NCI-H82 treated with DMSO at 0.1 percent for 48 hours (cell line): ENCODE data around the gene NAGPA.
"Not testable (repeated sequence)": the region's sequence is repeated elsewhere in the genome, so short reads cannot be mapped to it uniquely, and the experiment has no call there.

Experiments
- DNase-seq: peaks from one replicate; lab custom pipeline; 2025; ENCODE audit not compliant: unreplicated experiment; lab: John Stamatoyannopoulos, UW

NAGPA gene

DNA sequence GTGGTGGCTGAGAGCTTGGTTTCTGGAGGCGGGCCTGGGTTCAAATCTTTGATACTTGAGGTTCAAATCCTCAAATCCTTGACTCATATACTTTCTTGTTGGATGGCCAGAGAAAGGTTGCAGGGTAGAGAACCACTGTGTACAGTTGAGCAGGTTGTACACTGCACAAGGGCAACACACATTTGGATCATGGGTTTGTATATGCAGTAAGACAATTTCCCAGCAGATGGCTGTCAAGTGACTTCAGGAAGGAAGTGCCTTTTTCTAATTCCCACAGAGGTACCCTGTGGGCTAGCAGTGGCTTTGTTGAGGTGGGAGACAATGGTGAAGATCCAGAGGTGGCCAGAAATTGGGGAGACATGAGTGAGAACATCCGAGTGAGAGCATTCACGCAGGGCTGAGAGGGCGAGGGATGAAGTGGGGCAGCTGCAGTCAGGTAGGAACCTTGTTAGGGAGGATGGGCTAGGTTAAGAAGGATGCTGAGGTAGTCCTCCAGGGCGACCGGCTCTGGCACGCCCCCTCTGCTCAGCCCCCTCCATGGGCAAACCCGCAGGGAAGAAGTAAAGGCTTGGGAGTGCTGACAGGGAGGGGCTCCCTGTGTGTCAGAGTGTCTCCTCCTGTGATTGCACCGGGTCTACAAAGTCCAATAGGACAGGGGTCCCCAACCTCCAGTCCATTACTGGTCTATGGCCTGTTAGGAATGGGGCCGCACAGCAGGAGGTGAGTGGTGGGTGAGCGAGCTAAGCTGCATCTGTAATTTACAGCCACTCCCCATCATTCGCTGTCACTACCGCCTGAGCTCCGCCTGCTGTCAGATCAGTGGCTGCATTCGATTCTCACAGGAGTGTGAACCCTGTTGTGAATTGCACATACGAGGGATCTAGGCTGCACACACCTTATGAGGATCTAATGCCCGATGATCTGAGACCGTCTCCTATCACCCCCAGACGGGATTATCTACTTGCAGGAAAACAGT lies 29.3 kb upstream of the NAGPA start:
- DNase-seq: no peak

DNA sequence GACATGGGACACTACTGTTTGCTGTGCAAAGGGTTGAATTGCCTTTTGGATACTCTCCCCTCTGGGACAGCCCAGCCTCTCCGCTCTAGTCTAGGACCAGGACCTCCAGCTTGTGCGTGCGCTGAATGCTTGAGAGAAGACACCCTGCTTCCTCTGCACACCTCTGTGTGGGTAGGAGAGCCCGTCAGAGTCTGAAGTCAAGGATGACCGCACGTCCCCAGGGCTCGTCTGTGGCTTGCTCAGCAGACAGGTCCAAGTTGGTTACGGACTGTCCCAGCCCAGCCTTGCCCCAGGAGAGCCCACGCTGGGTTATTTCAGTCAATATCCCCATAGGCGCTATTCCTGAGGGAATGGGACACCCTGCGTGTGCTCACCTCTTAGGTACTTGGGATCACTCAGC lies 28.3 kb upstream of the NAGPA start:
- no peak for DNase-seq

- DNase-seq: no peak
Observed at GRCh38 chr16:5060073-5060641, 26.4 kb upstream of the NAGPA start.

GRCh38 chr16:5059386-5060072 lies 25.8 kb upstream of the NAGPA start:
- no peak for DNase-seq

- DNase-seq: no peak
Observed at GRCh38 chr16:5058476-5058875, 24.7 kb upstream of the NAGPA start.

DNA sequence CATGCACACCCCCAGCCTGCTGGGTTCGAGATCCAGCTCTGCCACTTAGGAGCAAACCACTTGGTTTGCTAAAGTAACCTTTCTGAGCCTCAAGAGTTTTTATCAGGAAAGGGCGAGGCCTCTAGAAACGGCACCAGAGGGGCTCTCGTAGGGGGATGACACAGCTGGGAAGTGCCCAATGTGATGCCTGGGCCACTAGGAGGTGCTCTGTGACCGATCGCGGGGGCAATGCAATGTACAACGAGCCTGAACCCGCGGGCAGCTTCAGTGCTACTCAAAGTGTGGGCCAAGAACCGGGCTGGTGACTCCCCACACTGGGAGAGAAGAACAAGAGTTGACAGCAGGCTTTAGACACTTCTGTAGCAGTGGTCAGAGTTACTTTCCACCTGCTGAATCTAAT lies 22.6 kb upstream of the NAGPA start:
- DNase-seq: no peak

GRCh38 chr16:5054876-5055865 lies 21.4 kb upstream of the NAGPA start:
- no peak for DNase-seq

DNA sequence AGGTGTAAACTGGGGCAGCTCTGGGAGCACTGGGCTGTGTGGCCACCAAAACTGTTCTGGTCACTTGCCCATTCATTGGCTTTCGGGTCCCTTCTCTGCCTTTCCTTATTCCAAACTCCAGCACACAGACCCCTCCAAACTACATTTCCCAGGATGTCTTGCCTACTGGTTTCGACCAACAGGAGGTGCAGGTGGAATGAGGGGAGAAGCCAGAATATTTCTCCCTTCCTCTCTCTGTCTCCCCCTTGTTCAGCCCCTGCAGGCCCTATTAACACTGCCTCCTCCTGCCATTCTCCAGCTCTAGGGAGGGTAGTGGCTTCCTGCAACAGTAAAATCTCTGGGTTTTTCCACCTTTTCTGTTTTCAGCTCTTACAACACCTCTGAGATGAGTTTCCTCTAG lies 13.2 kb upstream of the NAGPA start:
- no peak for DNase-seq

GRCh38 chr16:5045499-5046115 lies 11.9 kb upstream of the NAGPA start:
- no peak for DNase-seq

- not testable (repeated sequence) for DNase-seq
Observed at GRCh38 chr16:5044581-5044980, 10.8 kb upstream of the NAGPA start.

GRCh38 chr16:5044011-5044540 lies 10.3 kb upstream of the NAGPA start:
- DNase-seq: no peak

GRCh38 chr16:5042574-5043171 lies 8.9 kb upstream of the NAGPA start:
- no peak for DNase-seq

- no peak for DNase-seq
Observed at GRCh38 chr16:5041600-5042133, 7.9 kb upstream of the NAGPA start.

- no peak for DNase-seq
Observed at GRCh38 chr16:5040451-5040850, 6.7 kb upstream of the NAGPA start.

- DNase-seq: no peak
Observed at GRCh38 chr16:5036228-5037156, 2.8 kb upstream of the NAGPA start.

- DNase-seq: no peak
Observed at GRCh38 chr16:5035909-5036227, 2.1 kb upstream of the NAGPA start.

GRCh38 chr16:5034167-5034523 lies 410 bp upstream of the NAGPA start:
- no peak for DNase-seq

GRCh38 chr16:5032748-5033167 lies 977 bp downstream of the NAGPA start:
- DNase-seq: no peak
